Lower leg skin (tissue), 3 donors: ENCODE measurements around the gene CCL27.

Source experiments
- POLR2A ChIP-seq, 2 donors: fragments of 450-650 bp; IDR thresholded peaks; one replicate each; pipeline ENCODE4 v1.6.1; 2016 to 2017; ENCODE audit warnings: antibody characterized with exemption in 2 of 2, mild to moderate bottlenecking in 1 of 2, moderate library complexity in 1 of 2
- TF ChIP-seq, protein P1 (sequence below), 3 donors: fragments of 450-650 bp; IDR thresholded peaks; one replicate each; pipeline ENCODE4 v1.5.1; 2016; ENCODE audit warnings: antibody characterized with exemption in 3 of 3, mild to moderate bottlenecking in 3 of 3, moderate library complexity in 2 of 3

DNA sequence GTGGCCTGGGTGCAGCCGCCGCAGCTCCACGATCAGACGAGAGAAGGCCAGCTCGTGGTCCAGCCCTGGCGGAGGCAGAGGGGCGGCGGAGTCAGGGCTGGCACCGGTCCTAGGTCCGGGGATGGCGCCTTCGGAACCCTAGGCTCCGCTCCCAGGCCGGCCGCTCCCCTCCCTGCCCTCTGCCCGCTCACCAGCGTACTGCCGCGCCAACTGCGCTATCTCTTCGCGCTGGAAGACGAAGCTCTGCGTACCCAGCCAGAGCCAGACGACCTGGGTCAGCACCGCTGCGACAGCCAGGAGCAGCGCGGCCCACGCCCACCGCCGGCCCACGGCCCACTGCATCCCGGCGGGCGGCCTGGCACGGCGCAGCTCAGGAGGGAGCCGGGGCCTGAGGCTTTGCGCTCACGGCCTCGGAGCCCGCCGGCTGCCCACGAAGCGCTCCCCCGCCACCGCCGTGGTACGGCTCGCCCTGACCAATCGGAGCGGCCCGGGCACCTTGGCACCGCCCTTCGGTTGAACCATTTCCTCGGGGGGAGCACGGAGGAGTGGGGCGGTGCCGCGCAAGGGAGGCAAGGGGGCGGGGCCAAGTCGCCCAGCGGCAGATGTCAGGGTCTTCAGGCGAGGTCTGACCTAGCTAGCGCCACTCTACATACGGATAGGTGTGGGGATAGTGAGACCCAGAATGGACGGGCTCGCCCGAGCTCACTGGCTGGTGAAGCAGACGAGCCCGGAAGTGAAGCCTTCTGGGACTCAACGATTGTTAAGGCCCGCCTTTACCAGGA, 24.9 kb downstream of the CCL27 start, which contains the start of gene SIGMAR1:
- TF ChIP-seq POLR2A (IDR thresholded peaks at IDR 0.05): no peak
- TF ChIP-seq, protein P1, sequence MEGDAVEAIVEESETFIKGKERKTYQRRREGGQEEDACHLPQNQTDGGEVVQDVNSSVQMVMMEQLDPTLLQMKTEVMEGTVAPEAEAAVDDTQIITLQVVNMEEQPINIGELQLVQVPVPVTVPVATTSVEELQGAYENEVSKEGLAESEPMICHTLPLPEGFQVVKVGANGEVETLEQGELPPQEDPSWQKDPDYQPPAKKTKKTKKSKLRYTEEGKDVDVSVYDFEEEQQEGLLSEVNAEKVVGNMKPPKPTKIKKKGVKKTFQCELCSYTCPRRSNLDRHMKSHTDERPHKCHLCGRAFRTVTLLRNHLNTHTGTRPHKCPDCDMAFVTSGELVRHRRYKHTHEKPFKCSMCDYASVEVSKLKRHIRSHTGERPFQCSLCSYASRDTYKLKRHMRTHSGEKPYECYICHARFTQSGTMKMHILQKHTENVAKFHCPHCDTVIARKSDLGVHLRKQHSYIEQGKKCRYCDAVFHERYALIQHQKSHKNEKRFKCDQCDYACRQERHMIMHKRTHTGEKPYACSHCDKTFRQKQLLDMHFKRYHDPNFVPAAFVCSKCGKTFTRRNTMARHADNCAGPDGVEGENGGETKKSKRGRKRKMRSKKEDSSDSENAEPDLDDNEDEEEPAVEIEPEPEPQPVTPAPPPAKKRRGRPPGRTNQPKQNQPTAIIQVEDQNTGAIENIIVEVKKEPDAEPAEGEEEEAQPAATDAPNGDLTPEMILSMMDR (IDR thresholded peaks at IDR 0.05): no peak
